Measurements from ENCODE around the gene FXN.

DNA sequence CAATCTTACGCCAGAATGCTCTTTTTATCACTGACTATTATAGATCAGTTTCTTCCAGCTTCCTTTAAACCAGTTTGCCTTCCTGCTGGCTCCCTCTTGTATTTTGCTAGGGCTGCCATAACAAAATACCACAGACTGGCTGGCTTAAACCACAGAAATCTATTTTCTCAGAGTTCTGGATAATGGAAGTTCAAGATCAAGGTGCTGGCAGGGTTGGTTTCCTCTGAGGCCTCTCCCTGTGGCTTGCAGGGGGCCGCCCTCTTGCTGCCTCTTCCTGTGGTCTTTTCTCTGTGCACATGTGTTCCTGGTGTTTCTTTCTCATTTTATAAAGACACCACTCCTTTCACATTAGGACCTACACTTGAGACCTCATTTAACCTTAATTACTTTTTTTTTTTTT, 6.8 kb upstream of the FXN start:
- TF ChIP-seq, protein P1, sequence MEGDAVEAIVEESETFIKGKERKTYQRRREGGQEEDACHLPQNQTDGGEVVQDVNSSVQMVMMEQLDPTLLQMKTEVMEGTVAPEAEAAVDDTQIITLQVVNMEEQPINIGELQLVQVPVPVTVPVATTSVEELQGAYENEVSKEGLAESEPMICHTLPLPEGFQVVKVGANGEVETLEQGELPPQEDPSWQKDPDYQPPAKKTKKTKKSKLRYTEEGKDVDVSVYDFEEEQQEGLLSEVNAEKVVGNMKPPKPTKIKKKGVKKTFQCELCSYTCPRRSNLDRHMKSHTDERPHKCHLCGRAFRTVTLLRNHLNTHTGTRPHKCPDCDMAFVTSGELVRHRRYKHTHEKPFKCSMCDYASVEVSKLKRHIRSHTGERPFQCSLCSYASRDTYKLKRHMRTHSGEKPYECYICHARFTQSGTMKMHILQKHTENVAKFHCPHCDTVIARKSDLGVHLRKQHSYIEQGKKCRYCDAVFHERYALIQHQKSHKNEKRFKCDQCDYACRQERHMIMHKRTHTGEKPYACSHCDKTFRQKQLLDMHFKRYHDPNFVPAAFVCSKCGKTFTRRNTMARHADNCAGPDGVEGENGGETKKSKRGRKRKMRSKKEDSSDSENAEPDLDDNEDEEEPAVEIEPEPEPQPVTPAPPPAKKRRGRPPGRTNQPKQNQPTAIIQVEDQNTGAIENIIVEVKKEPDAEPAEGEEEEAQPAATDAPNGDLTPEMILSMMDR (IDR thresholded peaks at IDR 0.05), result no peak
- TF ChIP-seq EZH2phosphoT487 (IDR thresholded peaks at IDR 0.05), result no peak

All from neural progenitor cell (in vitro differentiated cells).